PC-3 (cell line): ENCODE data around the gene PRKCQ. TPM values are rescaled to one million over a fixed set of nuclear protein-coding genes. Genes with fewer than 3 reads are reported as not detected.

Source experiments
- ATAC-seq: fragments of 200-7000 bp; cut with Tn5 transposase; 2 replicates; pipeline ENCODE4 v1.9.1; 2020; ENCODE audit warnings: mild to moderate bottlenecking, moderate library complexity
- BruUV-seq: library from RNA; stranded (reverse); fragments of 400-500 nt; replicated peaks from 2 replicates; lab custom pipeline; 2021; lab: Mats Ljungman, UMichigan
- CTCF ChIA-PET: fragments of 300-600 bp; sonication (Branson Sonifier 250); formaldehyde crosslinking; loops from one replicate; lab custom pipeline; 2022; ENCODE audit warnings: antibody characterized with exemption; lab: Charles Lee
- POLR2A ChIA-PET: fragments of 300-600 bp; sonication (Branson Sonifier 250); formaldehyde crosslinking; loops from one replicate; lab custom pipeline; 2022; ENCODE audit warnings: antibody characterized with exemption; ENCODE audit not compliant: unreplicated experiment; lab: Charles Lee
- DNase-seq: peaks from one replicate; pipeline ENCODE4 v3.0.0-alpha.2; 2015
- H2AFZ ChIP-seq: fragments of 300-600 bp; sonication (generic); 2 replicates; pipeline ENCODE4 v1.6.0; 2016; ENCODE audit warnings: antibody characterized with exemption, low read length
- H3F3A ChIP-seq: fragments of 300-600 bp; sonication (generic); one replicate; pipeline ENCODE4 v1.6.0; 2017; ENCODE audit warnings: antibody characterized with exemption, low read length, control low read depth, mild to moderate bottlenecking; ENCODE audit not compliant: unreplicated experiment
- H3K27ac ChIP-seq: fragments of 300-600 bp; sonication (generic); 2 replicates; pipeline ENCODE4 v1.5.1; 2016; ENCODE audit warnings: mild to moderate bottlenecking, low read length
- H3K27me3 ChIP-seq: fragments of 300-600 bp; sonication (generic); 2 replicates; pipeline ENCODE4 v1.6.1; 2016; ENCODE audit warnings: low read length, mixed read lengths
- H3K36me3 ChIP-seq: fragments of 300-600 bp; sonication (generic); 2 replicates; pipeline ENCODE4 v1.6.1; 2016; ENCODE audit warnings: low read depth, mixed run types, low read length, mixed read lengths
- H3K4me1 ChIP-seq: fragments of 300-600 bp; sonication (generic); 2 replicates; pipeline ENCODE4 v1.5.1; 2016; ENCODE audit warnings: low read length; ENCODE audit not compliant: insufficient read depth
- H3K4me2 ChIP-seq: fragments of 300-600 bp; sonication (generic); 2 replicates; pipeline ENCODE4 v1.6.0; 2016; ENCODE audit warnings: low read length
- H3K4me3 ChIP-seq: fragments of 300-600 bp; sonication (generic); 2 replicates; pipeline ENCODE4 v1.5.1; 2016; ENCODE audit warnings: mild to moderate bottlenecking, low read length, mixed read lengths
- H3K79me2 ChIP-seq: fragments of 300-600 bp; sonication (generic); 2 replicates; pipeline ENCODE4 v1.6.1; 2017; ENCODE audit warnings: low read length, mixed read lengths
- H3K9ac ChIP-seq: fragments of 300-600 bp; sonication (generic); 2 replicates; pipeline ENCODE4 v1.6.0; 2016; ENCODE audit warnings: mild to moderate bottlenecking, low read length
- H3K9me2 ChIP-seq: fragments of 300-600 bp; sonication (generic); replicated peaks from 2 replicates; pipeline ENCODE4 v1.6.1; 2016; ENCODE audit warnings: mixed run types, low read length, mixed read lengths
- H3K9me3 ChIP-seq: fragments of 300-600 bp; sonication (generic); 2 replicates; pipeline ENCODE4 v1.6.1; 2016; ENCODE audit warnings: low read length, mixed read lengths
- H4K20me1 ChIP-seq: fragments of 300-600 bp; sonication (generic); 2 replicates; pipeline ENCODE4 v1.6.1; 2016; ENCODE audit warnings: low read length, mixed read lengths
- EZH2 ChIP-seq: fragments of 300-600 bp; sonication (generic); IDR thresholded peaks from one replicate; pipeline ENCODE4 v1.6.1; 2017; ENCODE audit warnings: antibody characterized with exemption, mild to moderate bottlenecking, low read length; ENCODE audit not compliant: unreplicated experiment
- EZH2phosphoT487 ChIP-seq: fragments of 300-600 bp; sonication (generic); IDR thresholded peaks from 2 replicates; pipeline ENCODE4 v1.6.1; 2018; ENCODE audit warnings: mild to moderate bottlenecking, antibody characterized with exemption, low read length, borderline replicate concordance
- intact Hi-C: fragments of 100-400 bp; cut with micrococcal nuclease; formaldehyde crosslinking; loops from 2 replicates; pipeline ENCODE4 v1.9.0; 2023
- total RNA-seq: library from RNA; depleted of rRNA; stranded (reverse); fragments of >200 nt; gene quantifications from 2 replicates; pipeline ENCODE4 v1.2.3, GENCODE V29; 2014
- TF ChIP-seq, protein P1 (sequence below): fragments of 300-600 bp; sonication (generic); conservative IDR thresholded peaks from 2 replicates; pipeline ENCODE4 v1.5.1; 2017; ENCODE audit warnings: antibody characterized with exemption, low read depth, mild to moderate bottlenecking, low read length

The PRKCQ gene
- total RNA-seq, 1 experiment from 2014 or later = not detected

DNA sequence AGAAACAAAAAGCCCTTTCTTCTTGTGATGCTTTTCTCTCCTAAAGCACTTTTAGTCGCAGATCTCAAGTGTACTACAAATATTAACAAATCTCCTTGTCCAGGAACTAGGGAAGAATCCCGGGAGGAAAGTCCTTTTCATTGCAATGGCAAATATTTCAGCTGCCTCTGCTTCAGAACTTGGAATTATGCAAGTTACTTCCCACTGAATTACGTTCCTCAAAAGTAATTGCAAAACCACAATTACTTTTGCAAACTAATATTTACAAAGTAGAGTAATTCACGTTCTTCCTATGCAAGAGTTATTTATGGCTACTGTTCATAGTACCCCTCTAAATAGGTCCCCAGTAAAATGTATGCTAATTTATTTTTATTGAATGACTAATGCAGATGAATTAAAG, 14.5 kb downstream of the PRKCQ start:
- ChIA-PET CTCF (no interaction called here), POLR2A (no interaction called here)
- Histone ChIP-seq H3K9me3 (no peaks in the 10 kb centered on the region), H3K4me2 (no peak overlapping the region), H3K4me3 (no peak overlapping the region), H3K4me1 (no peaks in the 10 kb centered on the region), H3K36me3 (no peaks in the 10 kb centered on the region), H3K79me2 (no peaks in the 10 kb centered on the region), H4K20me1 (no peaks in the 10 kb centered on the region), H3K9ac (no peak overlapping the region), H3F3A (no peaks in the 10 kb centered on the region), H3K27ac (no peak overlapping the region), H2AFZ (no peak overlapping the region), H3K9me2 (no peaks in the 10 kb centered on the region), H3K27me3 (peaks cover 83% of the 10 kb centered on the region)
- BruUV-seq = no TSS peak
- ATAC-seq (no peak), DNase-seq (no peak)
- no peak for TF ChIP-seq EZH2
- TF ChIP-seq, protein P1, sequence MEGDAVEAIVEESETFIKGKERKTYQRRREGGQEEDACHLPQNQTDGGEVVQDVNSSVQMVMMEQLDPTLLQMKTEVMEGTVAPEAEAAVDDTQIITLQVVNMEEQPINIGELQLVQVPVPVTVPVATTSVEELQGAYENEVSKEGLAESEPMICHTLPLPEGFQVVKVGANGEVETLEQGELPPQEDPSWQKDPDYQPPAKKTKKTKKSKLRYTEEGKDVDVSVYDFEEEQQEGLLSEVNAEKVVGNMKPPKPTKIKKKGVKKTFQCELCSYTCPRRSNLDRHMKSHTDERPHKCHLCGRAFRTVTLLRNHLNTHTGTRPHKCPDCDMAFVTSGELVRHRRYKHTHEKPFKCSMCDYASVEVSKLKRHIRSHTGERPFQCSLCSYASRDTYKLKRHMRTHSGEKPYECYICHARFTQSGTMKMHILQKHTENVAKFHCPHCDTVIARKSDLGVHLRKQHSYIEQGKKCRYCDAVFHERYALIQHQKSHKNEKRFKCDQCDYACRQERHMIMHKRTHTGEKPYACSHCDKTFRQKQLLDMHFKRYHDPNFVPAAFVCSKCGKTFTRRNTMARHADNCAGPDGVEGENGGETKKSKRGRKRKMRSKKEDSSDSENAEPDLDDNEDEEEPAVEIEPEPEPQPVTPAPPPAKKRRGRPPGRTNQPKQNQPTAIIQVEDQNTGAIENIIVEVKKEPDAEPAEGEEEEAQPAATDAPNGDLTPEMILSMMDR = no peak
- no peak for TF ChIP-seq EZH2phosphoT487
- intact Hi-C loops = no loop called here

DNA sequence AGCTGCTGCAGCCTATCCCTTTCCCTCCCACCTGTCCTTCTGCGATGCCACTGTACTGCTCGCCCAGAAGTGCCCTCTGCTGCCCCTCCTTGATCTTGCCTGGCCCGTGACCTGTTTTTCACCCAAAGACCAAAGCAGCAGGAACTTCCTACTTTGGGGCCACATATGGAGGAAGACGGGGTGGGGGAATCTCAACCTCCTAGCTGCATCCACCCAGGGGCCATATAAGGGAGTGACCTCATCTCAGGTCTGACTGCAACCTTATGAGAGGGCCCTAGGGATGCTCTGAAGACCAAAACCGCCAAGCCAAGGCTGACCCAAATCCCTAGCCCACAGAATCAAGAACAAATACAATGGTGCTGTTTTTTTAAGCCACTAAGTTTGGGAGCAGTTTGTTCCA, 15.7 kb downstream of the PRKCQ start:
- intact Hi-C loops = no loop called here
- ChIA-PET POLR2A (no interaction called here), CTCF (no interaction called here)
- Histone ChIP-seq H3K27ac (no peak overlapping the region), H3K4me1 (no peaks in the 10 kb centered on the region), H2AFZ (no peak overlapping the region), H3K9ac (no peak overlapping the region), H3K79me2 (no peaks in the 10 kb centered on the region), H3K27me3 (peaks cover 82% of the 10 kb centered on the region), H3K9me2 (no peaks in the 10 kb centered on the region), H3K36me3 (no peaks in the 10 kb centered on the region), H4K20me1 (no peaks in the 10 kb centered on the region), H3K9me3 (no peaks in the 10 kb centered on the region), H3F3A (no peaks in the 10 kb centered on the region), H3K4me2 (no peak overlapping the region), H3K4me3 (no peak overlapping the region)
- no peak for DNase-seq
- TF ChIP-seq EZH2 = no peak
- no peak for TF ChIP-seq EZH2phosphoT487
- TF ChIP-seq, protein P1 = no peak
- BruUV-seq = no TSS peak
- no peak for ATAC-seq

DNA sequence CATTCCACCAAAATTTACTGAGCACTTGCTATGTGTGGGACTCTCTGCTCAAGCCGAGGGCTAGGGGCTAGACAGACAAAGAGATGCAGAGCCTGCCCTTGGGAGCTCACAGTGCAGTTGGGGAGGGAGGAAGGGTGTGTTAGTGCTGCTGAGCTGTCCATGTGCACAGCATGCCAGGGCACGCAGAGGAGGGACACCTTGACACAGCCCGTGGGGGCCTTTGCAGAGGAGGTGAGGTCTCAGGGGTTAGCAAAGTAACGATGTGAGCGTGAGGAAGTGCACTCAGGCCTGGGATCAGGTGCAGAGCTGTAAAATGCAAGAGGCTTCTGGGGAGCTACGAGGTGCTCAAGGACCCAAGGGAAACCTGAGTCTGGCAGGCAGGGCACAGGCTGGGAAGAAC, 16.3 kb downstream of the PRKCQ start:
- Histone ChIP-seq H3K27ac (no peak overlapping the region), H3K4me1 (no peaks in the 10 kb centered on the region), H3K36me3 (no peaks in the 10 kb centered on the region), H3K79me2 (no peaks in the 10 kb centered on the region), H3K9me2 (no peaks in the 10 kb centered on the region), H3K4me2 (no peak overlapping the region), H2AFZ (no peak overlapping the region), H3K9me3 (no peaks in the 10 kb centered on the region), H3K27me3 (peaks cover 75% of the 10 kb centered on the region), H4K20me1 (no peaks in the 10 kb centered on the region), H3F3A (no peaks in the 10 kb centered on the region), H3K4me3 (no peak overlapping the region), H3K9ac (no peak overlapping the region)
- ATAC-seq (no peak), DNase-seq (no peak)
- ChIA-PET CTCF (no interaction called here), POLR2A (no interaction called here)
- BruUV-seq = no TSS peak
- intact Hi-C loops = no loop called here
- no peak for TF ChIP-seq EZH2
